Endothelial cell of umbilical vein (primary cell): ENCODE measurements around the gene HMCN1. TPM values are rescaled to one million over a fixed set of nuclear protein-coding genes. Genes with fewer than 3 reads are reported as not detected.

Experiments used
- BruUV-seq: library from RNA; stranded (reverse); fragments of 400-500 nt; replicated peaks from 2 replicates; lab custom pipeline; 2021; lab: Mats Ljungman, UMichigan
- CTCF ChIA-PET: fragments of 300-600, 350-600 bp; sonication (Branson Sonifier 250); formaldehyde crosslinking; loops from one replicate; lab custom pipeline; 2021; ENCODE audit warnings: antibody characterized with exemption, inconsistent platforms; lab: Charles Lee
- POLR2A ChIA-PET: fragments of 300-600, 350-600 bp; sonication (Branson Sonifier 250); formaldehyde crosslinking; loops from one replicate; lab custom pipeline; 2021; ENCODE audit warnings: antibody characterized with exemption, inconsistent platforms; lab: Charles Lee
- DNase-seq: peaks from one replicate; pipeline ENCODE4 v3.0.0-alpha.2; 2011; ENCODE audit warnings: low read depth, low spot score
- FAIRE-seq: peaks from 2 replicates; lab custom pipeline; 2011; peaks lifted over from hg19 to GRCh38; lab: Jason Lieb, UNC
- H2AFZ ChIP-seq: 2 replicates; pipeline ENCODE4 v1.6.0; 2012; ENCODE audit warnings: low read depth, low read length, control low read depth, inconsistent platforms
- H3K27ac ChIP-seq: 2 replicates; pipeline ENCODE4 v1.5.1; 2011; ENCODE audit warnings: low read depth, mild to moderate bottlenecking, control low read depth, low read length, moderate library complexity; ENCODE audit not compliant: insufficient read depth
- H3K27me3 ChIP-seq, 2 experiments: 2 replicates each; pipeline versions ENCODE4 v1.6.0 to v1.6.1; 2011; ENCODE audit warnings: low read length in 2 of 2, mixed read lengths in 1 of 2; ENCODE audit not compliant: control insufficient read depth in 2 of 2, insufficient read depth in 2 of 2
- H3K36me3 ChIP-seq, 2 experiments: 2 replicates in 1 of 2; 3 replicates in 1 of 2; pipeline ENCODE4 v1.5.1; 2011; ENCODE audit warnings: low read length in 2 of 2, mild to moderate bottlenecking in 1 of 2, moderate library complexity in 1 of 2; ENCODE audit not compliant: control insufficient read depth in 2 of 2, insufficient read depth in 2 of 2; ENCODE audit errors: extremely low read depth in 1 of 2
- H3K4me1 ChIP-seq: 3 replicates; pipeline ENCODE4 v1.5.1; 2011; ENCODE audit warnings: mild to moderate bottlenecking, low read length; ENCODE audit not compliant: control insufficient read depth, insufficient read depth; ENCODE audit errors: extremely low read depth
- H3K4me2 ChIP-seq: 2 replicates; pipeline ENCODE4 v1.6.1; 2011; ENCODE audit warnings: low read length, control low read depth, mixed read lengths; ENCODE audit not compliant: insufficient read depth
- H3K4me3 ChIP-seq, 3 experiments: fragments of 200-600 bp in 1 of 3; sonication (generic), shearing (Covaris generic) in 1 of 3; replicated peaks in 1 of 3; 2 replicates each; pipeline ENCODE4 v1.5.1; 2011 to 2016; ENCODE audit warnings: control low read depth in 3 of 3, low read length in 3 of 3, mild to moderate bottlenecking in 2 of 3, inconsistent platforms in 1 of 3, low read depth in 1 of 3, moderate library complexity in 1 of 3; ENCODE audit not compliant: insufficient read depth in 1 of 3
- H3K79me2 ChIP-seq: 2 replicates; pipeline ENCODE4 v1.6.0; 2012; ENCODE audit warnings: low read length, inconsistent platforms; ENCODE audit not compliant: control insufficient read depth, insufficient read depth
- H3K9ac ChIP-seq: replicated peaks from 2 replicates; pipeline ENCODE3; 2011; ENCODE audit warnings: low read length, control low read depth; ENCODE audit not compliant: insufficient read depth; ENCODE audit errors: extremely low read depth
- H3K9me1 ChIP-seq: replicated peaks from 3 replicates; pipeline ENCODE4 v1.6.0; 2011; ENCODE audit warnings: mild to moderate bottlenecking, low read length; ENCODE audit not compliant: control insufficient read depth, insufficient read depth; ENCODE audit errors: extremely low read depth
- H3K9me3 ChIP-seq: replicated peaks from 2 replicates; pipeline ENCODE4 v1.5.1; 2012; ENCODE audit warnings: low read length, inconsistent platforms; ENCODE audit not compliant: control insufficient read depth, insufficient read depth
- H4K20me1 ChIP-seq: replicated peaks from 2 replicates; pipeline ENCODE3; 2011; ENCODE audit warnings: mild to moderate bottlenecking, low read length; ENCODE audit not compliant: control insufficient read depth, insufficient read depth; ENCODE audit errors: extremely low read depth
- EZH2 ChIP-seq: IDR thresholded peaks from 2 replicates; pipeline ENCODE4 v1.6.1; 2012; ENCODE audit warnings: borderline replicate concordance, low read depth, mild to moderate bottlenecking, moderate library complexity, low read length, inconsistent platforms; ENCODE audit not compliant: severe bottlenecking
- FOS ChIP-seq: IDR thresholded peaks from 2 replicates; pipeline ENCODE4 v1.6.1; 2011; ENCODE audit warnings: mild to moderate bottlenecking, low read length, moderate library complexity, borderline replicate concordance; ENCODE audit not compliant: insufficient read depth
- GATA2 ChIP-seq: IDR thresholded peaks from 2 replicates; pipeline ENCODE4 v1.7.0; 2011; ENCODE audit warnings: low read depth, mild to moderate bottlenecking, moderate library complexity, mixed read lengths, low read length; ENCODE audit not compliant: insufficient read length, insufficient read depth
- JUN ChIP-seq: IDR thresholded peaks from 2 replicates; pipeline ENCODE4 v1.6.1; 2011; ENCODE audit warnings: borderline replicate concordance, low read depth; ENCODE audit not compliant: insufficient read length, insufficient read depth
- MYC ChIP-seq: IDR thresholded peaks from one replicate; pipeline ENCODE4 v1.6.1; 2011; ENCODE audit warnings: mild to moderate bottlenecking, low read depth, low read length
- POLR2A ChIP-seq: IDR thresholded peaks from 2 replicates; pipeline ENCODE4 v1.6.1; 2012; ENCODE audit warnings: low read depth, mild to moderate bottlenecking, control low read depth, low read length
- POLR2AphosphoS5 ChIP-seq: IDR thresholded peaks from 2 replicates; pipeline ENCODE4 v1.6.1; 2012; ENCODE audit warnings: low read depth, mild to moderate bottlenecking, control low read depth, low read length, moderate library complexity; ENCODE audit not compliant: insufficient read depth
- dilution Hi-C: fragments of 300-500 bp; cut with MboI; formaldehyde crosslinking; loops from one replicate; pipeline ENCODE4 v1.15.0; 2019; ENCODE audit warnings: low sequenced_read_pairs; ENCODE audit not compliant: extremely low pct_ligation_motif_present
- intact Hi-C: fragments of 100-400 bp; cut with micrococcal nuclease; formaldehyde crosslinking; loops from one replicate; pipeline ENCODE4 v1.10.0; 2022
- polyA plus RNA-seq, 4 experiments: library from polyadenylated mRNA; depleted of rRNA in 3 of 4; stranded (reverse) in 3 of 4; unstranded in 1 of 4; fragments of >200 nt; gene quantifications; 2 replicates each; pipeline versions ENCODE4 v1.2.1 to v1.2.3, GENCODE V29; 2011 to 2012; ENCODE audit warnings: missing spikeins in 1 of 4
- total RNA-seq: library from RNA; stranded (reverse); gene quantifications from 2 replicates; pipeline ENCODE4 v1.2.3, GENCODE V29; 2021
- TF ChIP-seq, protein P1 (sequence below): IDR thresholded peaks from 2 replicates; pipeline ENCODE4 v1.6.1; 2011; ENCODE audit not compliant: insufficient read depth, insufficient read length
- TF ChIP-seq, protein P2 (sequence below), 2 donors: IDR thresholded peaks; 1 replicate in 1 of 2; 2 replicates in 1 of 2; pipeline ENCODE4 v1.5.1; 2011; ENCODE audit warnings: low read length in 2 of 2, mild to moderate bottlenecking in 2 of 2, moderate library complexity in 2 of 2, control low read depth in 1 of 2, inconsistent platforms in 1 of 2, low read depth in 1 of 2; ENCODE audit not compliant: insufficient read depth in 1 of 2; ENCODE audit errors: extremely low read depth in 1 of 2

Gene HMCN1
- total and polyA plus RNA-seq, 2 donors (not counting 3 experiments of a cell fraction or from before 2014, with no cell fraction given): 10.3 to 16.0 TPM

GRCh38 chr1:185812934-185813333 is 78.7 kb downstream of the HMCN1 start:
- ChIA-PET CTCF (interaction anchor here (0.7 to 4.9 kb wide), 24 partner anchors 7 to 406 kb away, joined by 3 to 69 read pairs (median 4); partner anchors contain the start of gene HMCN1), POLR2A (no interaction called here)
- Histone ChIP-seq H3K4me3 (no peak overlapping the region), H3K27me3 (no peaks in the 10 kb centered on the region), H3K9me3 (no peaks in the 10 kb centered on the region), H3K27ac (no peak overlapping the region), H4K20me1 (no peaks in the 10 kb centered on the region), H3K36me3 (no peaks in the 10 kb centered on the region), H3K9me1 (no peaks in the 10 kb centered on the region), H2AFZ (no peak overlapping the region), H3K9ac (no peak overlapping the region), H3K4me2 (no peak overlapping the region), H3K79me2 (no peaks in the 10 kb centered on the region), H3K4me1 (no peaks in the 10 kb centered on the region)
- intact Hi-C loops: loop anchor here (1.0 to 10.0 kb wide), 6 partner anchors 92 to 492 kb away; no protein-coding TSS in a partner anchor
- dilution Hi-C loops: no loop called here
- FAIRE-seq: no peak
- BruUV-seq: no TSS peak
- no peak for DNase-seq
- TF ChIP-seq, protein P1, sequence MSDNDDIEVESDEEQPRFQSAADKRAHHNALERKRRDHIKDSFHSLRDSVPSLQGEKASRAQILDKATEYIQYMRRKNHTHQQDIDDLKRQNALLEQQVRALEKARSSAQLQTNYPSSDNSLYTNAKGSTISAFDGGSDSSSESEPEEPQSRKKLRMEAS: no peak
- no peak for TF ChIP-seq FOS
- TF ChIP-seq, protein P2, sequence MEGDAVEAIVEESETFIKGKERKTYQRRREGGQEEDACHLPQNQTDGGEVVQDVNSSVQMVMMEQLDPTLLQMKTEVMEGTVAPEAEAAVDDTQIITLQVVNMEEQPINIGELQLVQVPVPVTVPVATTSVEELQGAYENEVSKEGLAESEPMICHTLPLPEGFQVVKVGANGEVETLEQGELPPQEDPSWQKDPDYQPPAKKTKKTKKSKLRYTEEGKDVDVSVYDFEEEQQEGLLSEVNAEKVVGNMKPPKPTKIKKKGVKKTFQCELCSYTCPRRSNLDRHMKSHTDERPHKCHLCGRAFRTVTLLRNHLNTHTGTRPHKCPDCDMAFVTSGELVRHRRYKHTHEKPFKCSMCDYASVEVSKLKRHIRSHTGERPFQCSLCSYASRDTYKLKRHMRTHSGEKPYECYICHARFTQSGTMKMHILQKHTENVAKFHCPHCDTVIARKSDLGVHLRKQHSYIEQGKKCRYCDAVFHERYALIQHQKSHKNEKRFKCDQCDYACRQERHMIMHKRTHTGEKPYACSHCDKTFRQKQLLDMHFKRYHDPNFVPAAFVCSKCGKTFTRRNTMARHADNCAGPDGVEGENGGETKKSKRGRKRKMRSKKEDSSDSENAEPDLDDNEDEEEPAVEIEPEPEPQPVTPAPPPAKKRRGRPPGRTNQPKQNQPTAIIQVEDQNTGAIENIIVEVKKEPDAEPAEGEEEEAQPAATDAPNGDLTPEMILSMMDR (IDR thresholded peaks at IDR 0.05; ENCODE audit: extremely low read depth in 1 of 2, insufficient read depth in 1 of 2, low read depth in 1 of 2, low read length in 2 of 2): no peak
- TF ChIP-seq POLR2A: no peak
- TF ChIP-seq JUN: no peak
- no peak for TF ChIP-seq MYC
- TF ChIP-seq EZH2: no peak
- TF ChIP-seq POLR2AphosphoS5: no peak
- no peak for TF ChIP-seq GATA2
